Adrenal gland (tissue), 5 donors: ENCODE measurements around the gene USP53.

Experiments
- POLR2A ChIP-seq, 2 donors: fragments of 450-650 bp; IDR thresholded peaks; one replicate each; pipeline ENCODE4 v1.6.1; 2017; ENCODE audit warnings: antibody characterized with exemption in 2 of 2, mild to moderate bottlenecking in 2 of 2, moderate library complexity in 1 of 2
- TF ChIP-seq, protein P1 (sequence below), 6 experiments: fragments of 450-650 bp in 4 of 6; fragments of 200-600 bp in 2 of 6; sonication (generic) in 1 of 6; IDR thresholded peaks; 1 replicate in 5 of 6; 2 replicates in 1 of 6; pipeline versions ENCODE4 v1.5.1 to v1.8.0; 2016 to 2021; ENCODE audit warnings: antibody characterized with exemption in 6 of 6, mild to moderate bottlenecking in 2 of 6, moderate library complexity in 1 of 6
- donor health status: DM: no; HTN: no; CAD: no.

DNA sequence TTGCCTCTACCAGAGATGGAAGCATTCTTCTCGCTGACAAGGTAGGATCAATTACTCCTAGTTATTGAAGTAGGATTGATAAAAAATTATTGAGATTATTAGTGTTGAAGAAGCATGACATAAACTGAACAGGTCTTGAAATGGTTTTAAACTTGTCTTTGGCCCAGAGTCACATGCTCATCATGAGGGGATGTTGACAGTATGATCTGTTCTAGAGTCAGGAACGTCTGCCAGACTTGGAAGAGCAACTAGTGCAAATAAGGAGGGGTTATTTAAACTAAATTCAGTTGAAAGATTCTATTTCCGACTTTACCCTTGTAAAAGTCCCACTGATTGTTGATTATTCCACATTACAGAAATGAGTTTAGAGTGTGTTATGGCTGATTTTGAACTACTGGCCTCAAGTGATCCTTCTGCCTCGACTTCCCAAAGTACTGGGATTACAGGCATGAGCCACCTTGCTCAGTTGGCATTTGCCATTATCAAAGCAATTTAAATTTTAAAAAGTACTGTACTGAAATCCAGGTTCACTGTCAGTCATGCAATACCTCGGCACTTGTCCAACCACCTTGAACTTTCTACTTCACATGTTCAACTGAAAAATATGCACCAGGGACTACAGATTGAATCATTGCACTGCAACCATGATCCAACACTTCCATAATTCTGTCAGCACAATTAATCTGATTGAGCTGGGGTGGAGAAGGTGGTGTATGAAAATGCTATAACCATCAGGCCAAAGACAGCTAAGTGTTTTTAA is 89.7 kb downstream of the USP53 start:
- TF ChIP-seq, protein P1, sequence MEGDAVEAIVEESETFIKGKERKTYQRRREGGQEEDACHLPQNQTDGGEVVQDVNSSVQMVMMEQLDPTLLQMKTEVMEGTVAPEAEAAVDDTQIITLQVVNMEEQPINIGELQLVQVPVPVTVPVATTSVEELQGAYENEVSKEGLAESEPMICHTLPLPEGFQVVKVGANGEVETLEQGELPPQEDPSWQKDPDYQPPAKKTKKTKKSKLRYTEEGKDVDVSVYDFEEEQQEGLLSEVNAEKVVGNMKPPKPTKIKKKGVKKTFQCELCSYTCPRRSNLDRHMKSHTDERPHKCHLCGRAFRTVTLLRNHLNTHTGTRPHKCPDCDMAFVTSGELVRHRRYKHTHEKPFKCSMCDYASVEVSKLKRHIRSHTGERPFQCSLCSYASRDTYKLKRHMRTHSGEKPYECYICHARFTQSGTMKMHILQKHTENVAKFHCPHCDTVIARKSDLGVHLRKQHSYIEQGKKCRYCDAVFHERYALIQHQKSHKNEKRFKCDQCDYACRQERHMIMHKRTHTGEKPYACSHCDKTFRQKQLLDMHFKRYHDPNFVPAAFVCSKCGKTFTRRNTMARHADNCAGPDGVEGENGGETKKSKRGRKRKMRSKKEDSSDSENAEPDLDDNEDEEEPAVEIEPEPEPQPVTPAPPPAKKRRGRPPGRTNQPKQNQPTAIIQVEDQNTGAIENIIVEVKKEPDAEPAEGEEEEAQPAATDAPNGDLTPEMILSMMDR (IDR thresholded peaks at IDR 0.05): no peak
- TF ChIP-seq POLR2A (IDR thresholded peaks at IDR 0.05): no peak
